ENCODE data around the gene EXTL1. TPM values are rescaled to one million over a fixed set of nuclear protein-coding genes. Genes with fewer than 3 reads are reported as not detected.

The EXTL1 gene
- total RNA-seq, 1 experiment from 2014 or later: 1.0 TPM

GRCh38 chr1:26070963-26071342 is 49.4 kb downstream of the EXTL1 start:
- Histone ChIP-seq H3K56ac (ENCODE audit: insufficient read length, low read depth, low read length) (no peak overlapping the region), H2BK5ac (ENCODE audit: insufficient read length, low read length) (no peak overlapping the region), H2AK5ac (ENCODE audit: insufficient read length, low read length) (no peak overlapping the region), H3K23ac (ENCODE audit: insufficient read length, low read depth, low read length) (no peak overlapping the region), H2AFZ (ENCODE audit: low read length) (no peak overlapping the region), H3K9ac (ENCODE audit: extremely low read depth, insufficient read length, low read length) (no peak overlapping the region), H3K23me2 (ENCODE audit: insufficient read length, low read depth, low read length, poor library complexity, severe bottlenecking) (no peaks in the 10 kb centered on the region), H3K9me3 (ENCODE audit: control insufficient read depth, low read depth, low read length) (no peaks in the 10 kb centered on the region), H2BK120ac (ENCODE audit: low read depth, low read length, poor library complexity, severe bottlenecking) (no peak overlapping the region), H3T11ph (ENCODE audit: low read length) (no peak overlapping the region), H4K91ac (ENCODE audit: insufficient read length, low read depth, low read length) (no peak overlapping the region), H2BK15ac (ENCODE audit: low read depth, low read length) (no peak overlapping the region), H3K27ac (ENCODE audit: insufficient read length, low read depth, low read length) (no peak overlapping the region), H2BK20ac (ENCODE audit: low read depth, low read length, poor library complexity, severe bottlenecking) (no peak overlapping the region), H3K4me2 (ENCODE audit: insufficient read depth, insufficient read length, low read length) (no peak overlapping the region), H3K79me1 (ENCODE audit: insufficient read depth, low read depth, low read length, poor library complexity, severe bottlenecking) (no peaks in the 10 kb centered on the region), H3K4ac (ENCODE audit: low read depth, low read length) (no peak overlapping the region), H3K4me1 (ENCODE audit: insufficient read depth, low read length) (no peaks in the 10 kb centered on the region), H4K20me1 (ENCODE audit: control insufficient read depth, insufficient read depth, insufficient read length) (no peaks in the 10 kb centered on the region), H3K27me3 (ENCODE audit: insufficient read depth, low read length) (no peaks in the 10 kb centered on the region), H4K8ac (replicated peaks; ENCODE audit: insufficient read length, low read depth, low read length) (no peak overlapping the region), H2BK12ac (ENCODE audit: insufficient read length, low read depth, low read length) (no peak overlapping the region), H4K5ac (ENCODE audit: insufficient read length, low read depth, low read length) (no peak overlapping the region), H3K79me2 (ENCODE audit: insufficient read depth, low read length) (no peaks in the 10 kb centered on the region), H3K18ac (ENCODE audit: insufficient read length, low read depth, low read length) (no peak overlapping the region), H3K14ac (ENCODE audit: insufficient read depth, low read length) (no peak overlapping the region)
- H3K4me1 Mint-ChIP-seq: peaks cover 10 to 16% of the 10 kb centered on the region in 2 experiments
- no peak overlapping the region for H3K4me3 Mint-ChIP-seq
- H3K27ac Mint-ChIP-seq: no peak overlapping the region
- peaks cover 32% of the 10 kb centered on the region for H3K27me3 Mint-ChIP-seq (ENCODE audit: low read depth)
- no peak for DNase-seq
- H3K9me3 Mint-ChIP-seq: no peaks in the 10 kb centered on the region; a peak in 1 of 5 replicates
- no peaks in the 10 kb centered on the region; a peak in 1 of 7 replicates for H3K36me3 Mint-ChIP-seq (ENCODE audit: insufficient read depth in 1 of 3, low read depth in 3 of 3)
- TF ChIP-seq CTCF (conservative IDR thresholded peaks at IDR 0.05): no peak
- WGBS (ENCODE audit: extremely low coverage, insufficient read length, low lambda C conversion rate): no CpG with 5 or more reads among the region's 6 CpGs

Measured in H9 (cell line).